GM21825 (cell line): ENCODE data around the gene CHSY3.

Source experiments
- ATAC-seq: cut with Tn5 transposase; IDR thresholded peaks from one replicate; pipeline ENCODE4 v1.9.1; 2021; ENCODE audit warnings: mild to moderate bottlenecking, moderate library complexity; ENCODE audit not compliant: unreplicated experiment

CHSY3 gene

GRCh38 chr5:130021000-130021399, 116.7 kb downstream of the CHSY3 start:
- ATAC-seq: no peak

GRCh38 chr5:130021876-130022275, 117.6 kb downstream of the CHSY3 start:
- ATAC-seq: no peak

- no peak for ATAC-seq
These were observed 119.3 kb downstream of the CHSY3 start for GRCh38 chr5:130023604-130024003.

GRCh38 chr5:130024006-130024405, 119.7 kb downstream of the CHSY3 start:
- ATAC-seq: no peak

- no peak for ATAC-seq
These were observed 121.2 kb downstream of the CHSY3 start for GRCh38 chr5:130025511-130025910.

GRCh38 chr5:130032807-130033206, 128.5 kb downstream of the CHSY3 start:
- ATAC-seq: no peak

- ATAC-seq: no peak
These were observed 130.4 kb downstream of the CHSY3 start for GRCh38 chr5:130034566-130035210.

GRCh38 chr5:130035388-130035787, 131.1 kb downstream of the CHSY3 start:
- ATAC-seq: no peak

- no peak for ATAC-seq
These were observed 133.6 kb downstream of the CHSY3 start for GRCh38 chr5:130037905-130038304.

GRCh38 chr5:130043834-130044233, 139.6 kb downstream of the CHSY3 start:
- no peak for ATAC-seq

- ATAC-seq: no peak
These were observed 141.1 kb downstream of the CHSY3 start for GRCh38 chr5:130045334-130045733.

GRCh38 chr5:130050585-130050984, 146.3 kb downstream of the CHSY3 start:
- no peak for ATAC-seq

- ATAC-seq: no peak
These were observed 148.5 kb downstream of the CHSY3 start for GRCh38 chr5:130052752-130053151.

- no peak for ATAC-seq
These were observed 151.3 kb downstream of the CHSY3 start for GRCh38 chr5:130055572-130055971.

GRCh38 chr5:130061746-130062145, 157.5 kb downstream of the CHSY3 start:
- ATAC-seq: no peak

GRCh38 chr5:130063603-130064002, 159.3 kb downstream of the CHSY3 start:
- ATAC-seq: no peak

GRCh38 chr5:130064484-130064883, 160.2 kb downstream of the CHSY3 start:
- ATAC-seq: no peak

GRCh38 chr5:130065617-130066016, 161.4 kb downstream of the CHSY3 start:
- no peak for ATAC-seq

GRCh38 chr5:130066644-130067043, 162.4 kb downstream of the CHSY3 start:
- ATAC-seq: no peak

GRCh38 chr5:130067364-130067763, 163.1 kb downstream of the CHSY3 start:
- no peak for ATAC-seq

- ATAC-seq: no peak
These were observed 163.8 kb downstream of the CHSY3 start for GRCh38 chr5:130068101-130068500.

- ATAC-seq: no peak
These were observed 164.7 kb downstream of the CHSY3 start for GRCh38 chr5:130068988-130069387.

- ATAC-seq: no peak
These were observed 170.6 kb downstream of the CHSY3 start for GRCh38 chr5:130074820-130075219.
